Natural killer cell (primary cell): ENCODE data around the gene OAT. TPM values are rescaled to one million over a fixed set of nuclear protein-coding genes. Genes with fewer than 3 reads are reported as not detected.

Experiments used
- ATAC-seq, 3 donors: fragments of 150-1000 bp in 2 of 3; fragments of 200-7000 bp in 1 of 3; cut with Tn5 transposase; 1 replicate in 1 of 3; 2 replicates in 2 of 3; pipeline ENCODE4 v1.10.0; 2021; ENCODE audit warnings: mild to moderate bottlenecking in 2 of 3, moderate library complexity in 2 of 3
- DNase-seq, 2 donors: peaks; one replicate each; pipeline versions ENCODE4 v3.0.0 to v3.0.0-alpha.2; 2013 to 2021; ENCODE audit warnings: mixed read lengths in 1 of 2
- H3K27ac ChIP-seq: one replicate; pipeline ENCODE4 v1.5.1; 2013; ENCODE audit warnings: mild to moderate bottlenecking, low read length
- H3K27me3 ChIP-seq: one replicate; pipeline ENCODE4 v1.6.1; 2013; ENCODE audit warnings: low read length; ENCODE audit not compliant: control insufficient read depth, insufficient read depth
- H3K36me3 ChIP-seq: one replicate; pipeline ENCODE4 v1.6.1; 2013; ENCODE audit warnings: low read length; ENCODE audit not compliant: control insufficient read depth, insufficient read depth
- H3K4me1 ChIP-seq: one replicate; pipeline ENCODE4 v1.6.1; 2013; ENCODE audit warnings: low read length; ENCODE audit not compliant: control insufficient read depth, insufficient read depth
- H3K4me3 ChIP-seq: one replicate; pipeline ENCODE4 v1.5.1; 2013; ENCODE audit warnings: low read length
- H3K9me3 ChIP-seq: one replicate; pipeline ENCODE4 v1.6.1; 2013; ENCODE audit warnings: low read length; ENCODE audit not compliant: control insufficient read depth, insufficient read depth
- H3K27ac Mint-ChIP-seq, 2 donors: one replicate each; pipeline ENCODE4 v1.8.0; 2022; ENCODE audit warnings: mild to moderate bottlenecking in 2 of 2, mixed read lengths in 2 of 2, moderate library complexity in 1 of 2
- H3K27me3 Mint-ChIP-seq, 2 donors: one replicate each; pipeline ENCODE4 v1.8.0; 2022; ENCODE audit warnings: low read depth in 2 of 2, mixed read lengths in 2 of 2
- H3K36me3 Mint-ChIP-seq: one replicate; pipeline ENCODE4 v1.8.0; 2022; ENCODE audit warnings: mixed read lengths
- H3K4me1 Mint-ChIP-seq, 2 donors: one replicate each; pipeline ENCODE4 v1.8.0; 2022; ENCODE audit warnings: mixed read lengths in 2 of 2
- H3K4me3 Mint-ChIP-seq: one replicate; pipeline ENCODE4 v1.8.0; 2022; ENCODE audit warnings: mild to moderate bottlenecking, moderate library complexity, mixed read lengths
- H3K9me3 Mint-ChIP-seq, 2 donors: one replicate each; pipeline ENCODE4 v1.8.0; 2022; ENCODE audit warnings: mixed read lengths in 2 of 2
- CTCF ChIP-seq: fragments of 200-600 bp; IDR thresholded peaks from one replicate; pipeline ENCODE4 v1.8.0; 2022; ENCODE audit warnings: antibody characterized with exemption
- WGBS: methylation state at CpG from one replicate; pipeline ENCODE4 v1.1.7; 2013; ENCODE audit warnings: missing lambda C conversion rate; ENCODE audit not compliant: insufficient coverage; 5-methylcytosine and 5-hydroxymethylcytosine counted together
- intact Hi-C: fragments of 100-400 bp; cut with micrococcal nuclease; formaldehyde crosslinking; loops from one replicate; pipeline ENCODE4 v1.14.2; 2022
- total RNA-seq, 4 donors: library from RNA; stranded (reverse); fragments of 120-200 nt in 1 of 4; gene quantifications; one replicate each; pipeline versions ENCODE4 v1.2.3 to v1.2.4, GENCODE V29; 2013 to 2022

OAT gene
- total RNA-seq, 3 donors from 2014 or later (not counting 1 experiment from before 2014, with no cell fraction given), result 35.8 to 60.9 (median 48.4) TPM

- ATAC-seq (no peak), DNase-seq (no peak)
- intact Hi-C loops, result no loop called here
- Histone ChIP-seq H3K36me3 (no peaks in the 10 kb centered on the region), H3K27me3 (no peaks in the 10 kb centered on the region), H3K27ac (no peak overlapping the region), H3K4me3 (no peak overlapping the region), H3K4me1 (peaks cover 15% of the 10 kb centered on the region), H3K9me3 (no peaks in the 10 kb centered on the region)
- TF ChIP-seq CTCF, result no peak
- H3K9me3 Mint-ChIP-seq, result no peaks in the 10 kb centered on the region
- WGBS, result 87% methylated on average over 18 of the region's 18 CpGs
- H3K4me1 Mint-ChIP-seq, result no peaks in the 10 kb centered on the region
- no peaks in the 10 kb centered on the region for H3K36me3 Mint-ChIP-seq
- no peak overlapping the region for H3K4me3 Mint-ChIP-seq
- peaks cover 18 to 21% of the 10 kb centered on the region in 2 donors for H3K27me3 Mint-ChIP-seq
- H3K27ac Mint-ChIP-seq, result no peak overlapping the region
These were observed 50.8 kb downstream of the OAT start for GRCh38 chr10:124367936-124368335.

GRCh38 chr10:124367414-124367813 lies 51.3 kb downstream of the OAT start:
- Mint-ChIP-seq H3K27ac (no peak overlapping the region), H3K36me3 (no peaks in the 10 kb centered on the region), H3K27me3 (peaks cover 18 to 21% of the 10 kb centered on the region in 2 donors), H3K4me3 (no peak overlapping the region), H3K9me3 (no peaks in the 10 kb centered on the region), H3K4me1 (no peaks in the 10 kb centered on the region)
- intact Hi-C loops, result no loop called here
- ATAC-seq, result no peak
- H3K27me3 ChIP-seq, result no peaks in the 10 kb centered on the region
- H3K27ac ChIP-seq, result no peak overlapping the region
- H3K4me1 ChIP-seq, result peaks cover 15% of the 10 kb centered on the region
- H3K36me3 ChIP-seq, result no peaks in the 10 kb centered on the region
- 81% methylated on average over 4 of the region's 4 CpGs for WGBS
- H3K4me3 ChIP-seq, result no peak overlapping the region
- DNase-seq, result no peak
- no peaks in the 10 kb centered on the region for H3K9me3 ChIP-seq
- TF ChIP-seq CTCF, result no peak

- intact Hi-C loops, result no loop called here
- H3K9me3 Mint-ChIP-seq, result no peaks in the 10 kb centered on the region
- no peak for DNase-seq
- H3K4me3 ChIP-seq, result no peak overlapping the region
- H3K36me3 Mint-ChIP-seq, result no peaks in the 10 kb centered on the region
- peaks cover 15% of the 10 kb centered on the region for H3K4me1 ChIP-seq
- H3K9me3 ChIP-seq, result no peaks in the 10 kb centered on the region
- H3K27ac ChIP-seq, result no peak overlapping the region
- no peaks in the 10 kb centered on the region for H3K4me1 Mint-ChIP-seq
- H3K4me3 Mint-ChIP-seq, result no peak overlapping the region
- TF ChIP-seq CTCF, result no peak
- 3% methylated on average over 7 of the region's 7 CpGs for WGBS
- no peaks in the 10 kb centered on the region for H3K27me3 ChIP-seq
- H3K27ac Mint-ChIP-seq, result no peak overlapping the region
- H3K27me3 Mint-ChIP-seq, result peaks cover 15 to 21% of the 10 kb centered on the region in 2 donors
- no peaks in the 10 kb centered on the region for H3K36me3 ChIP-seq
- ATAC-seq, result no peak
These were observed 51.9 kb downstream of the OAT start for GRCh38 chr10:124366825-124367224.

GRCh38 chr10:124366343-124366742 lies 52.4 kb downstream of the OAT start:
- Mint-ChIP-seq H3K4me1 (no peaks in the 10 kb centered on the region), H3K27me3 (peaks cover 13 to 19% of the 10 kb centered on the region in 2 donors), H3K36me3 (no peaks in the 10 kb centered on the region), H3K4me3 (no peak overlapping the region), H3K27ac (no peak overlapping the region), H3K9me3 (no peaks in the 10 kb centered on the region)
- H3K4me3 ChIP-seq, result no peak overlapping the region
- no peaks in the 10 kb centered on the region for H3K9me3 ChIP-seq
- DNase-seq, result no peak
- intact Hi-C loops, result no loop called here
- no peak for ATAC-seq
- whole genome bisulfite sequencing, result 72% methylated on average over 2 of the region's 5 CpGs
- no peak overlapping the region for H3K27ac ChIP-seq
- H3K4me1 ChIP-seq, result peaks cover 15% of the 10 kb centered on the region
- H3K36me3 ChIP-seq, result no peaks in the 10 kb centered on the region
- no peak for TF ChIP-seq CTCF
- no peaks in the 10 kb centered on the region for H3K27me3 ChIP-seq
